Spinal cord (tissue), 10 donors: Measurements from ENCODE around the gene CCDC180. TPM values are rescaled to one million over a fixed set of nuclear protein-coding genes. Genes with fewer than 3 reads are reported as not detected.
A peak's percentile ranks its signal among the peaks of the same experiment; 100 is the strongest.
"Not testable (repeated sequence)": the region's sequence is repeated elsewhere in the genome, so short reads cannot be mapped to it uniquely, and the experiment has no call there.

ENCODE experiments used
- DNase-seq, 6 donors: peaks; one replicate each; pipeline versions ENCODE4 v3.0.0 to v3.0.0-alpha.2; 2013 to 2015; ENCODE audit warnings: low spot score in 6 of 6, low read depth in 4 of 6
- H3K27ac ChIP-seq: one replicate; pipeline ENCODE4 v1.5.1; 2013; ENCODE audit warnings: low read depth, low read length, control low read depth
- H3K27me3 ChIP-seq: one replicate; pipeline ENCODE4 v1.6.1; 2013; ENCODE audit warnings: low read length; ENCODE audit not compliant: control insufficient read depth, insufficient read depth
- H3K36me3 ChIP-seq: one replicate; pipeline ENCODE4 v1.6.1; 2013; ENCODE audit warnings: low read length; ENCODE audit not compliant: control insufficient read depth, insufficient read depth
- H3K4me1 ChIP-seq: one replicate; pipeline ENCODE4 v1.6.1; 2013; ENCODE audit warnings: low read length; ENCODE audit not compliant: control insufficient read depth, insufficient read depth
- H3K4me3 ChIP-seq: one replicate; pipeline ENCODE4 v1.5.1; 2013; ENCODE audit warnings: low read depth, low read length, control low read depth
- H3K9me3 ChIP-seq: one replicate; pipeline ENCODE4 v1.6.1; 2013; ENCODE audit warnings: low read length; ENCODE audit not compliant: control insufficient read depth, insufficient read depth
- WGBS: methylation state at CpG from one replicate; pipeline ENCODE4 v1.1.5; 2013; ENCODE audit warnings: missing lambda C conversion rate; ENCODE audit not compliant: insufficient coverage; 5-methylcytosine and 5-hydroxymethylcytosine counted together
- long read RNA-seq, 4 donors: transcript quantifications; one replicate each; lab custom pipeline, GENCODE V29; 2026
- polyA plus RNA-seq, 2 donors: library from polyadenylated mRNA; unstranded; fragments of 120-200 nt; gene quantifications; one replicate each; pipeline ENCODE4 v1.2.1, GENCODE V29; 2013; ENCODE audit not compliant: insufficient read length in 2 of 2
- total RNA-seq, 2 donors: library from RNA; depleted of rRNA in 1 of 2; stranded (reverse); fragments of 120-200 nt in 1 of 2; fragments of >200 nt in 1 of 2; gene quantifications; one replicate each; pipeline versions ENCODE4 v1.2.3 to v1.2.4, GENCODE V29; 2013 to 2014
- donor health status: healthy.

CCDC180 gene
- total RNA-seq (10 to 100 TPM; 15.5 to 29.0 TPM), polyA plus RNA-seq (10 to 100 TPM; 13.7 to 26.4 TPM)
- long read RNA-seq, donor 1, partial matches to known transcripts, result 0 of 1 reads
- long read RNA-seq, donor 1, other reads (novel, unspliced or antisense), result 0 of 1 reads
- long read RNA-seq, donor 2, partial matches to known transcripts, result 0 of 1 reads
- long read RNA-seq, donor 2, other reads (novel, unspliced or antisense), result 0 of 1 reads
- long read RNA-seq, donor 3, result 0 reads
- long read RNA-seq, donor 4, transcript CCDC180-205 (3 exons, 3,084 nt), result major isoform, 6 of 6 reads
- long read RNA-seq, donor 4, partial matches to known transcripts, result 0 of 6 reads
- long read RNA-seq, donor 4, other reads (novel, unspliced or antisense), result 0 of 6 reads

GRCh38 chr9:97307500-97308163 is at the start of gene CCDC180:
CCDC180 (plus strand) TSS chr9:97307659; CDS start chr9:97308064, 405 bp downstream.
- H3K9me3 ChIP-seq, result peaks cover 1% of the 10 kb centered on the region
- H3K4me3 ChIP-seq, result peak within 1 kb of the TSS; percentile 34
- peaks cover 11% of the 10 kb centered on the region for H3K4me1 ChIP-seq
- peak in 3 of 6 donors; percentile 7 to 44 (median 9) for DNase-seq
- H3K27ac ChIP-seq, result no peak within 1 kb of the TSS
- 7% methylated on average over 37 of the region's 42 CpGs for WGBS
- H3K27me3 ChIP-seq, result peaks cover 5% of the 10 kb centered on the region
- H3K36me3 ChIP-seq, result peaks cover 32% of the 10 kb centered on the region

DNA sequence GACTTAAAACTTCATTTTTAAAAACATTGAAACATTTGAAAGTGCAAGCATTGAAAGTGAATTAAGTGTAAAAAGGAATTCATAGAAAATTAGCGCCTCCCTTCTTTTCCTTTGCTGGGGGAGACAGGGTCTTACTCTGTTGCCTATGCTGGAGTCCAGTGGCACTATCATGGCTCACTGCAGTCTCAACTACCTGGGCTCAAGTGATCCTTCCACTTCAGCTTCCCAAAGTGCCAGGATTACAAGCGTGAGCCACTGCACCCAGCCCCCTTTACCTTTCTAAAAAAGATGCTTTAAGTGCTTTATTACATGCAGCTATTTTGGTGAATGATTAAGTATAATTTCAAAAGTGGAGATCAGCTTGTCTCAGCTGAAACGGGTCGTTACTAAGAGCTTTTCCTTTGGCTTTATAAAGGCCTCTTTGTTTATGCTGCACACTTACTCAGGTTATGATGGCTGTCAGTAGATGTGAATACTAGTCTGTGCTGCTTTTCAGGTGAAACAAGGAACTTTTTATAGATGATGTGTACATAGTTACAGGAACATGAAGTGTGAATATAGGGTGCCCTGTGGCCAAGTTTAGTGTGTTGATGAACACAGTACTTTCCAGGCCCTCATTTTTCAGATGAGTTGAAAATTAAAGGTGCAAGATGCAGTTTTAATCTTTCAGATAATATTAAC is 47.5 kb upstream of the CCDC180 start:
- H3K36me3 ChIP-seq, H3K4me1 ChIP-seq, H3K27ac ChIP-seq, DNase-seq, H3K4me3 ChIP-seq, H3K27me3 ChIP-seq, H3K9me3 ChIP-seq: not testable (repeated sequence)
- WGBS, result 100% methylated on average over 1 of the region's 4 CpGs

GRCh38 chr9:97271292-97271691 is 36.2 kb upstream of the CCDC180 start:
- Histone ChIP-seq H3K27ac (no peak overlapping the region), H3K4me3 (no peak overlapping the region), H3K9me3 (no peaks in the 10 kb centered on the region), H3K36me3 (peaks cover under 1% of the 10 kb centered on the region), H3K27me3 (no peaks in the 10 kb centered on the region), H3K4me1 (no peaks in the 10 kb centered on the region)
- WGBS, result 86% methylated on average over 13 of the region's 29 CpGs
- DNase-seq, result no peak

GRCh38 chr9:97272072-97272471 is 35.4 kb upstream of the CCDC180 start:
- WGBS, result no CpG with 5 or more reads among the region's 4 CpGs
- no peaks in the 10 kb centered on the region for H3K9me3 ChIP-seq
- no peaks in the 10 kb centered on the region for H3K27me3 ChIP-seq
- no peaks in the 10 kb centered on the region for H3K4me1 ChIP-seq
- H3K27ac ChIP-seq, result no peak overlapping the region
- DNase-seq, result no peak
- no peak overlapping the region for H3K4me3 ChIP-seq
- peaks cover 4% of the 10 kb centered on the region for H3K36me3 ChIP-seq

GRCh38 chr9:97276310-97276852 is 31.1 kb upstream of the CCDC180 start:
- no peak overlapping the region for H3K27ac ChIP-seq
- H3K4me3 ChIP-seq, result no peak overlapping the region
- no peaks in the 10 kb centered on the region for H3K9me3 ChIP-seq
- WGBS, result 51% methylated on average over 6 of the region's 6 CpGs
- H3K4me1 ChIP-seq, result no peaks in the 10 kb centered on the region
- peaks cover 20% of the 10 kb centered on the region for H3K36me3 ChIP-seq
- no peak for DNase-seq
- H3K27me3 ChIP-seq, result no peaks in the 10 kb centered on the region

DNA sequence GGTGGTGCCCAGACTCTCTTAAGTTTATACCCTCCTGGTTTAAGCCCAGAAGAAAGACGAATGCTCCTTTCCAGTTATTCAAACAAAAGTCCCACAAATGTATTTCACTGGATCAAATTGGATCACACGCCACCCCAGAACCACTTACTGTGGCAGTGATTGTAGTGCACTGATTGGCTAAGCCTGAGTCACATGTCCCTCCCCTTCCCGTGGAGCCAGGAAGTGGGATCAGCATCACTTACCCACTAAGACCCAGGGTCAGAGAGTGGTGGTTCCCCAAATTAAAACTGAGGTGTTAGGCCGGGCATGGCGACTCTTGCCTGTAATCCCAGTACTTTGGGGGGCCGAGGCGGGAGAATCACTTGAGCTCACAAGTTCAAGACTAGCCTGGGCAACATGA is 29.5 kb upstream of the CCDC180 start:
- Histone ChIP-seq H3K36me3 (peaks cover 20% of the 10 kb centered on the region), H3K4me3 (no peak overlapping the region), H3K9me3 (no peaks in the 10 kb centered on the region), H3K27ac (no peak overlapping the region), H3K27me3 (no peaks in the 10 kb centered on the region), H3K4me1 (no peaks in the 10 kb centered on the region)
- 98% methylated on average over 6 of the region's 7 CpGs for WGBS
- DNase-seq, result no peak

DNA sequence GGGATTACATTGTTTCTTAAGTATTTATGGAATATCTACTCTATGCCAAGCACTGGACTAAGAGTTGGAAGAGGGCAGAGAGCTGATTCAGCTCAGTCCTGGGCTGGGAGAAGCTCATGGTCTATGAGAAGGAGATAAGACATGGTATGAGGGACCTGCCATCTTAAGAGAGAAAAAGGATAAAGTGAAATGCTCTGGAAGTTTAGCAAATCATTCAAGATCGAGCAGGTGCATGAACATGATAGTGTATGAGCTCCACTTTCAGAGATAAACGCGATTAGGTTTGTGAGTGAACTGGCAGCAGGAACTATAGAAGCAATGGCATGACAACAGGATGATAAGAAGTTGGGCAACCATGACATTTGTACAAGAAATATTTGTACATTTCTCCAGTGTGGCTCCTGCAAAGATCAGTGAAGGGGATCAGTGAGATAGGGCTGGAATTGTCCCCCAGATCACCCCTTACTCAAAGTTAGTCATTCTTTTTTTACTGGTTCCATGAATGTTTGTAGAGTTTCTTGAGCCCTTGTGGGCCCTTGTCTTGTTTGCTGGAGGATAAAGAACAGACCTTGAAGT is 26.6 kb upstream of the CCDC180 start:
- Histone ChIP-seq H3K4me1 (no peaks in the 10 kb centered on the region), H3K27ac (no peak overlapping the region), H3K4me3 (no peak overlapping the region), H3K27me3 (no peaks in the 10 kb centered on the region), H3K36me3 (peaks cover 24% of the 10 kb centered on the region), H3K9me3 (peaks cover 3% of the 10 kb centered on the region)
- WGBS, result 94% methylated on average over 3 of the region's 3 CpGs
- DNase-seq, result no peak

DNA sequence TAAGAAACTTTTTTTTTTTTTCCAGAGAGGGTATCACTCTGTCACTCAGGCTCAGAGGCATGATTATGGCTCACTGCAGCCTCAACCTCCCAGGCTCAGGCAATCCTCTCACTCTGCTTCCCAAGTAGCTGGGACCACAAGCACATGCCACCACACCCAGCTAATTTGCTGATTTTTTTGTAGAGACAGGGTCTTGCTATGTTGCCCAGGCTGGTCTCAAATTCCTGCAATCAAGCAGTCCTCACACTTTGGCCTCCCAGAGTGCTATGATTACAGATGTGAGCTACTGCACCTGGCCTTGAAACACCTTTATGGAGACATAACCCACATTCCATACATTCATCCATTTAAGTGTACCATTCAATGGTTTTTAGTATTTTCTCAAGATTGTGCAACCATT is 23.7 kb upstream of the CCDC180 start:
- no peaks in the 10 kb centered on the region for H3K27me3 ChIP-seq
- DNase-seq, result no peak
- peaks cover 21% of the 10 kb centered on the region for H3K36me3 ChIP-seq
- H3K27ac ChIP-seq, result no peak overlapping the region
- H3K9me3 ChIP-seq, result peaks cover 3% of the 10 kb centered on the region
- no peaks in the 10 kb centered on the region for H3K4me1 ChIP-seq
- H3K4me3 ChIP-seq, result no peak overlapping the region

DNA sequence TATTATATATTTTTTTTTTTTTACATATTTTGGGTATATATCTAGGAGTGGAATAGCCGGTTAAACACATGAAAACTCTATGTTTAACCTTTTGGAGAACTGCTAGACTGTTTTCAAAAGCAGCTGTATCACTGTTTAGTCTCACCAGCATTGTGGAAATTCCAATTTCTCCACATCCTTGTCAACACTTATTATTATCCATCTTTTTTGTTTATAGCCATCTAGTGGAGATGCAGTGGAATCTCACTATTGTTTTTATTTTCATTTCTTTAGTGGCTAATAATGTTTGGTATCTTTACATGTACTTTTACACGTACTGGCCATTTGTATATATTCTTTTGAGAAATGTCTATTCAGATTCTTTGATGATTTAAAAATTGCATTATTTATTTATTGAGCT is 22.7 kb upstream of the CCDC180 start:
- WGBS, result no CpG with 5 or more reads among the region's 2 CpGs
- H3K4me1 ChIP-seq, result no peaks in the 10 kb centered on the region
- no peak for DNase-seq
- no peak overlapping the region for H3K4me3 ChIP-seq
- peaks cover 20% of the 10 kb centered on the region for H3K36me3 ChIP-seq
- no peaks in the 10 kb centered on the region for H3K27me3 ChIP-seq
- H3K9me3 ChIP-seq, result peaks cover 3% of the 10 kb centered on the region
- no peak overlapping the region for H3K27ac ChIP-seq
